ENCODE results near the gene OSM.
A peak's percentile ranks its signal among the peaks of the same experiment; 100 is the strongest.

Gene OSM

DNA sequence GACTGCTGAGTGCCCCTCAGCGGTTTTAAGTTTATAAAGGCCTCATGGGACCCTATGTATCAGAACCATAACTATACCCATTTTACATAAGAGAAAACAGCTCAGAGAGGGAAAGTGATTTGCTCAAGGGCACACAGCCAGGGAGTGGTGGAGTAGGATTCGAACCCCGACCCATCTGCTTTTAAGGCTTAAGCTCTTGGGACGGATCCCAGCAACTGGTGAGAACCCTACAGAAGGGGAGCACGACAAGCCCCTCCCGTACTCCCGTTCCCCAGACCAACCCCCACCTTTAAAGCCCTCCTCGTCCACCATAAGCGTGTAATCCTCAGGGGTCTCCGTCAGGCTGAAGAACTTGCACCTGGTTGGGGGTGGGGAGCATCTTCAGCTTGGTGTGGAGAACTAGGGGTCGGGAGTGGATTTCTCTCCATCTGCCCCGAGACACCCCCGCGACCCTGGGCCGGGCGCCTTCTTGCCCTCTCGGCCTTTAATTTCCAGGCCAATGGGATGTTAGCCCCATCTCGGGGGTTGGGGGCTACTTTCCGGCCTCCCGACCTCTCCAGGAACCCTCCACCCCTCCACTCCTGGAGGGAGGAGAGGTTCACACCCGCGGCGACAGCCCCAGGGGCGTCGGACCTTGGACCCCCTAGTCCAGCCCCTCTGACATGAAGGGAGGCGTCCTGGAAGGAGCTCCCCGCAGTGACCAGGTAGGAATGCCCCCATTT lies 21.9 kb upstream of the OSM start:
- DNase-seq (ENCODE audit: low read depth): no peak
- H3K4me3 ChIP-seq (ENCODE audit: low read length): peak overlapping the region; percentile 75
- TF ChIP-seq, protein P1, sequence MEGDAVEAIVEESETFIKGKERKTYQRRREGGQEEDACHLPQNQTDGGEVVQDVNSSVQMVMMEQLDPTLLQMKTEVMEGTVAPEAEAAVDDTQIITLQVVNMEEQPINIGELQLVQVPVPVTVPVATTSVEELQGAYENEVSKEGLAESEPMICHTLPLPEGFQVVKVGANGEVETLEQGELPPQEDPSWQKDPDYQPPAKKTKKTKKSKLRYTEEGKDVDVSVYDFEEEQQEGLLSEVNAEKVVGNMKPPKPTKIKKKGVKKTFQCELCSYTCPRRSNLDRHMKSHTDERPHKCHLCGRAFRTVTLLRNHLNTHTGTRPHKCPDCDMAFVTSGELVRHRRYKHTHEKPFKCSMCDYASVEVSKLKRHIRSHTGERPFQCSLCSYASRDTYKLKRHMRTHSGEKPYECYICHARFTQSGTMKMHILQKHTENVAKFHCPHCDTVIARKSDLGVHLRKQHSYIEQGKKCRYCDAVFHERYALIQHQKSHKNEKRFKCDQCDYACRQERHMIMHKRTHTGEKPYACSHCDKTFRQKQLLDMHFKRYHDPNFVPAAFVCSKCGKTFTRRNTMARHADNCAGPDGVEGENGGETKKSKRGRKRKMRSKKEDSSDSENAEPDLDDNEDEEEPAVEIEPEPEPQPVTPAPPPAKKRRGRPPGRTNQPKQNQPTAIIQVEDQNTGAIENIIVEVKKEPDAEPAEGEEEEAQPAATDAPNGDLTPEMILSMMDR (IDR thresholded peaks at IDR 0.05; ENCODE audit: insufficient read depth, low read depth, low read length, missing control alignments): no peak

GRCh38 chr22:30287648-30288418 lies 21.2 kb upstream of the OSM start:
- TF ChIP-seq, protein P1 (IDR thresholded peaks at IDR 0.05; ENCODE audit: insufficient read depth, low read depth, low read length, missing control alignments): peak; percentile 79
- DNase-seq (ENCODE audit: low read depth): peak; percentile 88
- H3K4me3 ChIP-seq (ENCODE audit: low read length): peak overlapping the region; percentile 75

- no peak overlapping the region for H3K4me3 ChIP-seq (ENCODE audit: low read length)
- DNase-seq (ENCODE audit: low read depth): peak; percentile 71
- TF ChIP-seq, protein P1 (IDR thresholded peaks at IDR 0.05; ENCODE audit: insufficient read depth, low read depth, low read length, missing control alignments): peak; percentile 88
Measured at GRCh38 chr22:30286813-30287647, 20.4 kb upstream of the OSM start.

- no peak for DNase-seq (ENCODE audit: low read depth)
- H3K4me3 ChIP-seq (ENCODE audit: low read length): no peak overlapping the region
- TF ChIP-seq, protein P1 (IDR thresholded peaks at IDR 0.05; ENCODE audit: insufficient read depth, low read depth, low read length, missing control alignments): no peak
Measured at GRCh38 chr22:30286331-30286730, 19.7 kb upstream of the OSM start.

DNA sequence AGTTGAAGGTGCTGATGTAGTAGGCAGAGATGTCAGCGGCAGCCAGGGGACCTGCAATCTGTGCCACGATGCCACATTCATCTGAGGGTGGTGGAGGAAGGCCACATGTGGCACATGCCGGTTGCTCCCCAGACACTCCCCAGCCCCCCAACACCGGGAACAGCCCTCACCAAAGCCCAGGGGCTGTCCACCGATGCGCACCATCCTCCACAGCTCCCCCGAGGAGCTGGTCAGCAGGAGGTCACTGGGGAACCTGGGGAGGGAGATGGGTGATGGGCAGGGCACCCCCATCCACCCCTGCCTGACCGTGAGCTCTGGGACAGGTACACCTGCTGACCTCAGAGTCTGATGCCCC lies 19.2 kb upstream of the OSM start:
- DNase-seq (ENCODE audit: low read depth): no peak
- H3K4me3 ChIP-seq (ENCODE audit: low read length): no peak overlapping the region
- TF ChIP-seq, protein P1 (IDR thresholded peaks at IDR 0.05; ENCODE audit: insufficient read depth, low read depth, low read length, missing control alignments): no peak

- no peak overlapping the region for H3K4me3 ChIP-seq (ENCODE audit: low read length)
- no peak for DNase-seq (ENCODE audit: low read depth)
- TF ChIP-seq, protein P1 (IDR thresholded peaks at IDR 0.05; ENCODE audit: insufficient read depth, low read depth, low read length, missing control alignments): no peak
Measured at GRCh38 chr22:30285176-30285845, 18.7 kb upstream of the OSM start.

Data from epithelial cell of esophagus (primary cell).